Calu3 (cell line): ENCODE measurements around the gene LGALS7. TPM values are rescaled to one million over a fixed set of nuclear protein-coding genes. Genes with fewer than 3 reads are reported as not detected.
A peak's percentile ranks its signal among the peaks of the same experiment; 100 is the strongest.

ENCODE experiments used
- BruUV-seq: library from RNA; stranded (reverse); fragments of 400-500 nt; replicated peaks from 2 replicates; lab custom pipeline; 2021; lab: Mats Ljungman, UMichigan
- CTCF ChIA-PET: fragments of 300-600 bp; sonication (Branson Sonifier 250); formaldehyde crosslinking; loops from one replicate; lab custom pipeline; 2022; ENCODE audit warnings: antibody characterized with exemption; lab: Charles Lee
- DNase-seq: peaks from one replicate; pipeline ENCODE4 v3.0.0; 2022
- H3K27ac Mint-ChIP-seq: one replicate; pipeline ENCODE4 v1.8.0; 2022; ENCODE audit warnings: mixed read lengths; ENCODE audit not compliant: unreplicated experiment
- H3K27me3 Mint-ChIP-seq: one replicate; pipeline ENCODE4 v1.8.0; 2022; ENCODE audit warnings: mixed read lengths; ENCODE audit not compliant: unreplicated experiment
- H3K36me3 Mint-ChIP-seq: one replicate; pipeline ENCODE4 v1.8.0; 2022; ENCODE audit warnings: mild to moderate bottlenecking, moderate library complexity, mixed read lengths; ENCODE audit not compliant: insufficient read depth, unreplicated experiment
- H3K4me1 Mint-ChIP-seq: one replicate; pipeline ENCODE4 v1.8.0; 2022; ENCODE audit warnings: mild to moderate bottlenecking, low read depth, mixed read lengths; ENCODE audit not compliant: unreplicated experiment
- H3K4me3 Mint-ChIP-seq: one replicate; pipeline ENCODE4 v1.8.0; 2022; ENCODE audit warnings: mild to moderate bottlenecking, low read depth, moderate library complexity, mixed read lengths; ENCODE audit not compliant: unreplicated experiment
- H3K9me3 Mint-ChIP-seq: one replicate; pipeline ENCODE4 v1.8.0; 2022; ENCODE audit warnings: low read depth, mixed read lengths; ENCODE audit not compliant: unreplicated experiment
- intact Hi-C: fragments of 100-400 bp; cut with micrococcal nuclease; formaldehyde crosslinking; loops from one replicate; pipeline ENCODE4 v1.10.0; 2022; ENCODE audit not compliant: unreplicated experiment
- total RNA-seq: library from RNA; stranded (reverse); gene quantifications from 2 replicates; pipeline ENCODE4 v1.2.3, GENCODE V29; 2022
- TF ChIP-seq, protein P1 (sequence below): fragments of 200-600 bp; IDR thresholded peaks from one replicate; pipeline ENCODE4 v1.8.0; 2022; ENCODE audit warnings: antibody characterized with exemption; ENCODE audit not compliant: unreplicated experiment

LGALS7 gene
- total RNA-seq, 1 experiment from 2014 or later, result not detected

DNA sequence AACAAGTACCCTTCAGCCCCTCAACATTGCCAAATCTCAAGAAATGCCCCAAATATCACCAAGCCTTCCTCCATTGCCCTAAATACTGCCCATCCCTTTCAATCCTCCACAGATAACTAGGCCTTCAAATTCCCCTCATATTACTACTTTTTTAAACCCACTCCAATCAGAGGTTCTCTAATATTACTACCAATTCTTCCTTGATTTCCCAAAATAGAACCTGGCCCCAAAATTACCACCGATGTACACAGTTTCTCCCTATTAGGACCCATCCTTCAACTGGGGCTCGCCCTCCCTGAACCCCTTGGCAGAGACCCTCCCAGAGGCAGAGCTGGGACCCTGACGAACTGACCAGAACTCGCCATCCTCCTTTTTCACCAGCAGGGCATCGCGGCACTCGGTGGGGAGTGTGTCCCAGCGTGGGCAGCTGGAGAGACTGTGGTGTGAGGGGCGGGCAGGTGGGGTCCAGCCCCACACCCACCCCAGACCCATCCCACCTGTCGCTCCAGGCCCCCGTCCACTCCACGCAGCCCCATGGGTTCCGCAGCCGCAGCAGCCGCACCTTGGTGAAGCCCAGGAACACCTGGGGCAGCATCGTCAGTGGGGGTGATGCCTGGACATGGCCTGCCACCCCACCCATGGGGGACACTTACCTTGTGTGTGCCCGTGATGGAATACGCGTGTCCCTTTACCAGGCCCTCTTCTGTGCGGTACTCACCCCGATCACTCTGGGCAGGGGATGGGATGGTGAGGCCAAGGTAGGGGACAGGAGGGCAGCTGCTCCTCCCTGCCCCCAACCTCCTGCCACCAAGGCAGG lies 35.2 kb downstream of the LGALS7 start:
- TF ChIP-seq, protein P1, sequence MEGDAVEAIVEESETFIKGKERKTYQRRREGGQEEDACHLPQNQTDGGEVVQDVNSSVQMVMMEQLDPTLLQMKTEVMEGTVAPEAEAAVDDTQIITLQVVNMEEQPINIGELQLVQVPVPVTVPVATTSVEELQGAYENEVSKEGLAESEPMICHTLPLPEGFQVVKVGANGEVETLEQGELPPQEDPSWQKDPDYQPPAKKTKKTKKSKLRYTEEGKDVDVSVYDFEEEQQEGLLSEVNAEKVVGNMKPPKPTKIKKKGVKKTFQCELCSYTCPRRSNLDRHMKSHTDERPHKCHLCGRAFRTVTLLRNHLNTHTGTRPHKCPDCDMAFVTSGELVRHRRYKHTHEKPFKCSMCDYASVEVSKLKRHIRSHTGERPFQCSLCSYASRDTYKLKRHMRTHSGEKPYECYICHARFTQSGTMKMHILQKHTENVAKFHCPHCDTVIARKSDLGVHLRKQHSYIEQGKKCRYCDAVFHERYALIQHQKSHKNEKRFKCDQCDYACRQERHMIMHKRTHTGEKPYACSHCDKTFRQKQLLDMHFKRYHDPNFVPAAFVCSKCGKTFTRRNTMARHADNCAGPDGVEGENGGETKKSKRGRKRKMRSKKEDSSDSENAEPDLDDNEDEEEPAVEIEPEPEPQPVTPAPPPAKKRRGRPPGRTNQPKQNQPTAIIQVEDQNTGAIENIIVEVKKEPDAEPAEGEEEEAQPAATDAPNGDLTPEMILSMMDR, result no peak
- intact Hi-C loops, result no loop called here
- Mint-ChIP-seq H3K27me3 (no peaks in the 10 kb centered on the region), H3K27ac (peak overlapping the region; percentile 72), H3K4me3 (peak overlapping the region; percentile 21), H3K36me3 (peaks cover 74% of the 10 kb centered on the region), H3K4me1 (peaks cover 9% of the 10 kb centered on the region), H3K9me3 (no peaks in the 10 kb centered on the region)
- TSS peak; percentile 12 for BruUV-seq
- CTCF ChIA-PET, result interaction anchor here (0.6 kb wide), 1 partner anchor 153 kb away, joined by 3 read pairs; no protein-coding TSS in a partner anchor
- no peak for DNase-seq

DNA sequence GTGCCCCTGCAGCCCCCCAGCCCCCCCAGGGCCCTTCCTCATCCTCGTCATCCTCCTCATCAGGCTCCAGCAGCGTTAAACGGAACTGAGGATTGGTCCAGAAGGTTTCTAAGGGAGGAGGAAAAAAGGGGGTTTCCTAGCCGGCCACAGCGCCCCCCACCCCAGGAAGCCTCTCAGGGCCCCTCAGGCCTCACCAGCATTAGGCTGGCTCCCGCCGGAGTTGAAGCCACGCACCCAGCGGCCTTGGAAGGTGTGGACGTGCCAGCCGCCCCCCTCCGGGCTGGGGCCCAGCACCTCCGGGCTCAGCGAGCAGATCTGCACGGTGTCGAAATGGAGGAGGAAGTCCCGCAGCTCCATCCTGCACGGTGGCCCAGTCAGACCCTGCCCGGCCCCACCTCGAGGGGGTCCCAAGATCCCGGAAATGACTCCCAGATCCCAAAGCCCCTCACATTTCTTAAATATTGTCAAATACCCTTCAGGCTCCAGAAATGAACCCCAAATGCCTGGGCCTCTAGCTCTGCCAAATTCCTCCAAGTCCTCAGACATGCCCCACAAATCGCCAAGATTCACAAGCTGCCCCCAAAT lies 35.9 kb downstream of the LGALS7 start:
- Mint-ChIP-seq H3K36me3 (peaks cover 78% of the 10 kb centered on the region), H3K4me1 (peaks cover 16% of the 10 kb centered on the region), H3K27me3 (no peaks in the 10 kb centered on the region), H3K9me3 (no peaks in the 10 kb centered on the region), H3K4me3 (peak overlapping the region; percentile 21), H3K27ac (peak overlapping the region; percentile 72)
- no TSS peak for BruUV-seq
- TF ChIP-seq, protein P1, result no peak
- intact Hi-C loops, result no loop called here
- CTCF ChIA-PET, result no interaction called here
- no peak for DNase-seq

DNA sequence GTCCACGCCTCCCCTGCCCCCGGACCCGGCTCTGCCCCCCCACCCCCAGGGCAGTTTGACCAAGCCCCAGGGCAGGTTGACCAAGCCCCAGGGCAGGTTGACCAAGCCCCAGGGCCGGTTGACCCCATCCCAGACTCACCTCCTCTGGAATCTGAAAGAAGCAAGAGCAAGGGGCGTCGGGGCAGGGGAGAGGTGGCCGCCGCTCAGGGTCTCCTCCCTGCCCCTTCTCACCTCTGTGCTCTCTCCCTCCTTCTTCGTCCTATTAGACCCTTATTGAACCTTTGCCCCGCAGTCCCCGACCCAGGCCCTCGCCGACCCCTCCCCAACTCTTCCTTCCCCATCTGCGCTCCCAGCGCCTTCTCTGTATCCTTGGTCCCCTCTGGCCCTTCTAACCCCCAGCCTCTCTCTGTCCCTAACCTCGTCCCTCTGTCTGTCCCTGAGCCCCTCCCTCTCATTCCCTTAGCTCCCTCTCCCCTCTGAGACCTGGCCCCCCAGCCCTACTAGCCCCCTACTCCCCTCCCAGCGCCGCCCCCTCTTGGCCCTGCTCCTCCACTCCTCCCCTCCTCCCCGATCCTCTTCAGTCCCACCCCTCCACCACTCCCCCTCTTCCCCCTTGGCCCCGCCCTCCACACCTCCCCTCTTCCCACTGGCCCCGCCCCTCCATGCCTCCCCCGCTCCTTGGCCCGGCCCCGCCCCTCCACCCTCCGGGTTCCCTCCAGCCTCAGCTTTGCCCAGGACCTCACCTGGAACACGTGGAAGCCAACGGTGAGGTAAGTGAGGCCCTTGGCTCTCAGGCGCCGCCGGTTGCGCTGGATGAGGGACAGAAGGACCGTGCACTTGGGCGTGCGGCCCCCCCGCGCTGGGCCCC lies 36.7 kb downstream of the LGALS7 start:
- peaks cover 24% of the 10 kb centered on the region for H3K4me1 Mint-ChIP-seq
- H3K27ac Mint-ChIP-seq, result peak overlapping the region; percentile 72
- no peaks in the 10 kb centered on the region for H3K9me3 Mint-ChIP-seq
- H3K36me3 Mint-ChIP-seq, result peaks cover 78% of the 10 kb centered on the region
- CTCF ChIA-PET, result interaction anchor here (0.7 kb wide), 1 partner anchor 22 kb away, joined by 3 read pairs; no protein-coding TSS in a partner anchor
- no peaks in the 10 kb centered on the region for H3K27me3 Mint-ChIP-seq
- peak; percentile 80 for DNase-seq
- intact Hi-C loops, result no loop called here
- TF ChIP-seq, protein P1, result no peak
- peak overlapping the region; percentile 47 for H3K4me3 Mint-ChIP-seq
- BruUV-seq, result no TSS peak

DNA sequence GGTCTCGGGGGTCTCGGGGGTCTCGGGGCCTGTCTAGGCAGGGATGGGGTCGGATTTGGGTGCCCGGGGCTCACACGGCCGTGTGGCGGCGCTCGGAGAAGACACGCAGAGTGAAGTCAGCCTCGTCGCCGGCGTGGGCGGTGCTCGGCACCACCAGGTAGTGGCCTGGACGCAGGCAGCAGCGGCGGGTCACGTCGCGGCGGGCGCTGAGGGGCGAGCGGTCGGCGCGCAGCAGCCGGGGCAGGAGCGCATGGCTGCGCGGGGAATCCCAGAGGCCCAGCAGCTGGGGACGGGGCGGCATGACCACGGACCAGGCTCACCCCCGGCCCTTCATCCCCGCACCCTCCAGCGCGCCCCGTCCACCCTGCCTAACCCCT lies 37.3 kb downstream of the LGALS7 start:
- H3K27ac Mint-ChIP-seq, result peak overlapping the region; percentile 72
- no TSS peak for BruUV-seq
- no peaks in the 10 kb centered on the region for H3K9me3 Mint-ChIP-seq
- CTCF ChIA-PET, result no interaction called here
- H3K4me3 Mint-ChIP-seq, result peak overlapping the region; percentile 47
- peak; percentile 72 for DNase-seq
- intact Hi-C loops, result no loop called here
- no peaks in the 10 kb centered on the region for H3K27me3 Mint-ChIP-seq
- peaks cover 27% of the 10 kb centered on the region for H3K4me1 Mint-ChIP-seq
- H3K36me3 Mint-ChIP-seq, result peaks cover 79% of the 10 kb centered on the region
- TF ChIP-seq, protein P1, result no peak
